GM18858 (cell line): ENCODE results near the gene CCDC116.
A peak's percentile ranks its signal among the peaks of the same experiment; 100 is the strongest.
"Not testable (repeated sequence)": the region's sequence is repeated elsewhere in the genome, so short reads cannot be mapped to it uniquely, and the experiment has no call there.

Experiments
- ATAC-seq: cut with Tn5 transposase; IDR thresholded peaks from one replicate; pipeline ENCODE4 v1.9.1; 2021; ENCODE audit not compliant: unreplicated experiment

CCDC116 gene

GRCh38 chr22:21631025-21631424, 1.5 kb upstream of the CCDC116 start:
- ATAC-seq = no peak

GRCh38 chr22:21632931-21633330, 371 bp downstream of the CCDC116 start:
- ATAC-seq = no peak

GRCh38 chr22:21633481-21633880, 921 bp downstream of the CCDC116 start:
- ATAC-seq = no peak

GRCh38 chr22:21634081-21634480, 1.5 kb downstream of the CCDC116 start:
- no peak for ATAC-seq

GRCh38 chr22:21634844-21635243, 2.3 kb downstream of the CCDC116 start:
- no peak for ATAC-seq

- ATAC-seq = no peak
These were observed 3.4 kb downstream of the CCDC116 start for GRCh38 chr22:21635771-21636510.

- no peak for ATAC-seq
These were observed 4.2 kb downstream of the CCDC116 start for GRCh38 chr22:21636629-21637218.

- not testable (repeated sequence) for ATAC-seq
These were observed 4.9 kb downstream of the CCDC116 start for GRCh38 chr22:21637450-21637849.

DNA sequence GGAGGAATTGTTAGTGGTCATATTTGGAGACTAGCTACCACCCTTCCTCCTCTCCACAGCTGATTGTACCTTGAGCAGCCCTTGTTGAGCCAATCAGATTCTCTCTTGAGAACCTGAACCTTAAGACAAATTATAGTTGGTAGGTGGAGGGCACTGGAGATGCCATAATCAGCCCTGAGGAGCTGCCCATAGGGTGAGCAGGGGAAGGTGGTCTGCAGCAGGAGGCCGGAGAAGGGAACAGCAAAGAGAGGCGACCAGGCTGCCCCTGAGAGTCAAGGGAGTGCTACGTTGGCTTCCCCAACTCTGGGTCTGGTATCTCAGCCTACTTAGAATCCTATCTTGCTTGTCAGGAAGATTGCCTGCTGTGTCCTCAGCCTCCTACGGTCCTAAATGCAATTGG, 6.8 kb downstream of the CCDC116 start:
- ATAC-seq = no peak

- ATAC-seq = no peak
These were observed 8.2 kb downstream of the CCDC116 start for GRCh38 chr22:21640810-21641209.

- ATAC-seq = peak; percentile 1
These were observed 8.8 kb downstream of the CCDC116 start for GRCh38 chr22:21641417-21641788.

- peak; percentile 82 for ATAC-seq
These were observed 9.4 kb downstream of the CCDC116 start, which contains the start of gene SDF2L1 for GRCh38 chr22:21641789-21642583. Gene SDF2L1, plus strand, starts transcription at chr22:21642302. Its CDS starts 35 bp downstream, at chr22:21642337.

DNA sequence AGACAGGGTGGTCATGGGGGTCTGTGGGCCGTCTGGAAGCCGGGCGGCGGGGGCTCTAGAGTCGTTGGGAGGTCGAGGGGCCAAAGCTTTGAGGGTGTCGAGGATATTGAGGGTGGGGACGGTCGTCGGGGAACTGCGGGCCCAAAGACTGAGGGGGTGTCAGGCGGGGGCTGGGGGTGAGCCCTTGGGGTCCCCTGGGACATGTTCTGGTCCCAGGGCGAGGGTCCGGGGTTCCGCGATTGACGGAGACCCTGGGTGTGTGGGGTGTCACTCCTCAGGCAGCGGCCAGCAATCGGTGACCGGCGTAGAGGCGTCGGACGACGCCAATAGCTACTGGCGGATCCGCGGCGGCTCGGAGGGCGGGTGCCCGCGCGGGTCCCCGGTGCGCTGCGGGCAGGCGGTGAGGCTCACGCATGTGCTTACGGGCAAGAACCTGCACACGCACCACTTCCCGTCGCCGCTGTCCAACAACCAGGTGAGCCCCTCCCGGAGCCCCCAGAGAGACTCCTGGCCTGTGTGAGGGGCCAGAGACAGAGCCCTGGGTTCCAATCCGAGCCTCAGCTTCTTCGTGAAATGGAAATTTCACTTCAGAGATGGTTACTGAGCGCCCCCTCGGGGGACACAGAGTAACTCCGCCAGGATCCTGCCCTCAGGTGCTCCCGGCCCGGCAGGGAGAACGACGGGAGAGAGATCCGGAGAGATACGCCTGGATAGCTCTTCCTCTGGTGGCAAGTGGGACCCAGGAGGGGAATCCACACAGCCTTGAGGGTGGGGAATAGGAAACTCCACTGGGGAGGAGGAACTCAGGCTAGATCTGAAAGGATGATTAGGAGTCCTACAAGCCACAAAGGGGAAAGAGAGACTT, 10.3 kb downstream of the CCDC116 start:
- no peak for ATAC-seq

GRCh38 chr22:21643533-21644357, 11.2 kb downstream of the CCDC116 start:
- no peak for ATAC-seq

- ATAC-seq = not testable (repeated sequence)
These were observed 13.0 kb downstream of the CCDC116 start for GRCh38 chr22:21645513-21645912.

DNA sequence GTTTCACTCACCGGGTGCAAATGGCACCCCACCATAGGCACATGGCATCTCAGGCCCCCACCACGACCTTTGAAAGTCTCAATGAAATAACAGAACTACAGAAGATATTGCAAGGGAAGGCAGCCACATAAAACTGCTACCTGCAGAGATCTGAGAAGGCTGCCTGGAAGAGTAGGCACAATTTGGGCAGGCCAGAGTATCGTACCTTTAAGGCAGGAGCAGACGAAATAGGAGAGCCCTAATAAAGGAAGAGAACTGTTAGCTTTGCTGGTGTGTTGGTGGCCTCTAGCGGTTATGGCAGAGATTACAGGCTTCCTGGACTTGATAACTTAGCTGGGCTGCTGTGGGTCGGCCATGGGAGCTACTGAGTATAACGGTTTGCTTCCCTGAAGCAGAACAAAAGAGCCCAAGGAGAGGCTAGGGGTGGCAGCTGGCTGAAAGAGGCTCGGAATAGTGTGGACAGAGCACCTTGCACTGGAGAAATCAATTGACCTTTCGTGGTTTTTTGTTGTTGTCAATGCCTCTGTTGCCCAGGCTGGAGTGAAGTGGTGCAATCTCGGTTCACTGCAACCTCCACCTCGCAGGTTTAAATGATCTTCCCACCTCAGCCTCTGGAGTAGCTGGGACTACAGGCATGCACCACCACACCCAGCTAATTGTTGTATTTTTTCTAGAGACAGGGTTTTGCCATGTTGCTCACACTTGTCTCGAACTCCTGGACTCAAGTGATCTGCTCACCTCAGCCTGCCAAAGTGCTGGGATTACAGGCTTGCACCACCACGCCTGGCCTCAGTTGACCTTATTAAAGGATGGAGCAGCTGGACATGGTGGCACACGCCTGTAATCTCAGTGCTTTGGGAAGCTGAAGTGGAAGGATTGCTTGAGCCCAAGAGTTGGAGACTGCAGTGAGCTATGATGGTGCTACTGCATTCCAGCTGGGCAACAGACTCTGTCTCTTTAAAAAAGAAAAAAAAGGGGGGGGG, 14.3 kb downstream of the CCDC116 start:
- ATAC-seq = no peak

DNA sequence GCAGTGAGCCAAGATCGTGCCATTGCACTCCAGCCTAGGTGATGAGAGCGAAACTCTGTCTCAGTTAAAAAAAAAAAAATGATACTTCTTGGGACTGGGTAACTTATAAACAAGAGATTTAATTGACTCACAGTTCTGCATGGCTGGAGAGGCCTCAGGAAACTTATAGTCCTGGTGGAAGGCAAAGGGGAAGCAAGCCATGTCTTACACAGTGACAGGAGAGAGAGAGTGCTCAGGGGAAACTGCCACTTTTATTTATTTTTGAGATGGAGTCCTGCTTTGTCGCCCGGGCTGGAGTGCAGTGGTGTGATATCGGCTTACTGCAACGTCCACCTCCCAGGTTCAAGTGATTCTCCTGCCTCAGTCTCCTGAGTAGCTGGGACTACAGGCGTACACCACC, 17.7 kb downstream of the CCDC116 start:
- ATAC-seq = no peak

- ATAC-seq = no peak
These were observed 18.4 kb downstream of the CCDC116 start for GRCh38 chr22:21650823-21651520.
